Type B pancreatic cell (in vitro differentiated cells): Measurements from ENCODE around the gene FAHD2A. TPM values are rescaled to one million over a fixed set of nuclear protein-coding genes. Genes with fewer than 3 reads are reported as not detected.

Experiments
- DNase-seq: peaks from one replicate; pipeline ENCODE4 v3.0.0; 2021; ENCODE audit warnings: mixed read lengths; ENCODE audit not compliant: unreplicated experiment; ENCODE audit errors: extremely low spot score
- H3K27ac Mint-ChIP-seq: 2 replicates; pipeline ENCODE4 v1.8.0; 2021; ENCODE audit warnings: mild to moderate bottlenecking, mixed read lengths
- H3K27me3 Mint-ChIP-seq: 2 replicates; pipeline ENCODE4 v1.8.0; 2021; ENCODE audit warnings: mixed read lengths
- H3K36me3 Mint-ChIP-seq: 2 replicates; pipeline ENCODE4 v1.8.0; 2021; ENCODE audit warnings: mixed read lengths
- H3K4me1 Mint-ChIP-seq: one replicate; pipeline ENCODE4 v1.8.0; 2021; ENCODE audit warnings: mixed read lengths; ENCODE audit not compliant: unreplicated experiment
- H3K4me3 Mint-ChIP-seq: 2 replicates; pipeline ENCODE4 v1.8.0; 2021; ENCODE audit warnings: mild to moderate bottlenecking, mixed read lengths
- H3K9me3 Mint-ChIP-seq: 2 replicates; pipeline ENCODE4 v1.8.0; 2021; ENCODE audit warnings: mixed read lengths
- CTCF ChIP-seq: fragments of 200-600 bp; sonication (generic); conservative IDR thresholded peaks from 2 replicates; pipeline ENCODE4 v1.5.0; 2021; ENCODE audit warnings: antibody characterized with exemption, mild to moderate bottlenecking
- total RNA-seq: library from RNA; stranded (reverse); gene quantifications from 2 replicates; pipeline ENCODE4 v1.2.1, GENCODE V29; 2021; ENCODE audit warnings: low replicate concordance

FAHD2A gene
- total RNA-seq, 1 donor from 2014 or later = 39.2 TPM

- Mint-ChIP-seq H3K4me1 (no peaks in the 10 kb centered on the region), H3K27me3 (peaks cover 22% of the 10 kb centered on the region), H3K4me3 (no peak overlapping the region), H3K36me3 (no peaks in the 10 kb centered on the region), H3K27ac (no peak overlapping the region), H3K9me3 (no peaks in the 10 kb centered on the region)
- TF ChIP-seq CTCF = no peak
- DNase-seq = peak; percentile 48
Measured at GRCh38 chr2:95356821-95357700, 45.4 kb upstream of the FAHD2A start.

- DNase-seq = peak; percentile 62
- Mint-ChIP-seq H3K36me3 (no peaks in the 10 kb centered on the region), H3K4me1 (no peaks in the 10 kb centered on the region), H3K9me3 (no peaks in the 10 kb centered on the region), H3K27ac (no peak overlapping the region), H3K27me3 (peaks cover 22% of the 10 kb centered on the region), H3K4me3 (no peak overlapping the region)
- no peak for TF ChIP-seq CTCF
Measured at GRCh38 chr2:95357717-95358280, 44.7 kb upstream of the FAHD2A start.

GRCh38 chr2:95359031-95359430 lies 43.5 kb upstream of the FAHD2A start:
- Mint-ChIP-seq H3K36me3 (no peaks in the 10 kb centered on the region), H3K27ac (no peak overlapping the region), H3K9me3 (no peaks in the 10 kb centered on the region), H3K4me3 (no peak overlapping the region), H3K4me1 (no peaks in the 10 kb centered on the region), H3K27me3 (peaks cover 29% of the 10 kb centered on the region)
- DNase-seq = no peak
- TF ChIP-seq CTCF = no peak

GRCh38 chr2:95359501-95359930 lies 43.0 kb upstream of the FAHD2A start:
- DNase-seq = peak; percentile 53
- H3K27me3 Mint-ChIP-seq = peaks cover 28% of the 10 kb centered on the region
- TF ChIP-seq CTCF = no peak
- H3K27ac Mint-ChIP-seq = no peak overlapping the region
- H3K9me3 Mint-ChIP-seq = no peaks in the 10 kb centered on the region
- H3K4me1 Mint-ChIP-seq = no peaks in the 10 kb centered on the region
- no peaks in the 10 kb centered on the region for H3K36me3 Mint-ChIP-seq
- H3K4me3 Mint-ChIP-seq = no peak overlapping the region

- TF ChIP-seq CTCF = no peak
- Mint-ChIP-seq H3K27me3 (peaks cover 31% of the 10 kb centered on the region), H3K9me3 (no peaks in the 10 kb centered on the region), H3K36me3 (no peaks in the 10 kb centered on the region), H3K4me1 (no peaks in the 10 kb centered on the region), H3K4me3 (no peak overlapping the region), H3K27ac (no peak overlapping the region)
- DNase-seq = peak; percentile 44
Measured at GRCh38 chr2:95361216-95361980, 41.1 kb upstream of the FAHD2A start.
